HepG2 (cell line): ENCODE data around the gene PPCDC. TPM values are rescaled to one million over a fixed set of nuclear protein-coding genes. Genes with fewer than 3 reads are reported as not detected.

Experiments
- ATAC-seq: fragments of 200-7000 bp; cut with Tn5 transposase; 3 replicates; pipeline ENCODE4 v1.9.1; 2020; ENCODE audit warnings: mild to moderate bottlenecking, moderate library complexity
- BruUV-seq: library from RNA; stranded (reverse); fragments of 400-500 nt; replicated peaks from 2 replicates; lab custom pipeline; 2021; lab: Mats Ljungman, UMichigan
- CTCF ChIA-PET: fragments of 300-600 bp; formaldehyde crosslinking; extraction: SDS; loops from one replicate; lab custom pipeline; 2021; ENCODE audit warnings: low total read pairs, inconsistent platforms, low intra/inter-chr PET ratio; lab: Yijun Ruan, JAX
- POLR2A ChIA-PET: fragments of 350-600 bp; sonication (Branson Sonifier 250); formaldehyde crosslinking; loops from one replicate; lab custom pipeline; 2020; ENCODE audit warnings: antibody characterized with exemption, inconsistent platforms; lab: Yijun Ruan, JAX
- DNase-seq: peaks from one replicate; pipeline ENCODE4 v3.0.0-alpha.2; 2015; ENCODE audit warnings: low spot score
- FAIRE-seq: peaks from 3 replicates; lab custom pipeline; 2011; peaks lifted over from hg19 to GRCh38; lab: Jason Lieb, UNC
- H2AFZ ChIP-seq: one replicate; pipeline ENCODE4 v1.6.1; 2011; ENCODE audit warnings: low read length, inconsistent platforms
- H3K27ac ChIP-seq: fragments of 300-600 bp; 3 replicates; pipeline ENCODE4 v1.8.0; 2011; ENCODE audit warnings: mixed run types, mild to moderate bottlenecking, mixed read lengths, low read length, inconsistent platforms; ENCODE audit not compliant: insufficient read depth; ENCODE audit errors: extremely low read length
- H3K27me3 ChIP-seq, 2 experiments: fragments of 200-600 bp in 1 of 2; 2 replicates in 1 of 2; 3 replicates in 1 of 2; pipeline versions ENCODE4 v1.6.0 to v1.8.0; 2011; ENCODE audit warnings: low read length in 2 of 2, mild to moderate bottlenecking in 2 of 2, moderate library complexity in 2 of 2, inconsistent platforms in 1 of 2; ENCODE audit not compliant: insufficient read depth in 2 of 2, control insufficient read depth in 1 of 2
- H3K36me3 ChIP-seq, 2 experiments: fragments of 200-600 bp in 1 of 2; replicated peaks in 1 of 2; 2 replicates in 1 of 2; 3 replicates in 1 of 2; pipeline versions ENCODE4 v1.5.1 to v1.8.0; 2011; ENCODE audit warnings: low read length in 2 of 2, inconsistent platforms in 1 of 2; ENCODE audit not compliant: insufficient read depth in 2 of 2, control insufficient read depth in 1 of 2
- H3K4me1 ChIP-seq: 2 replicates; pipeline ENCODE4 v1.5.1; 2012; ENCODE audit warnings: low read length, inconsistent platforms; ENCODE audit not compliant: insufficient read depth
- H3K4me2 ChIP-seq: 2 replicates; pipeline ENCODE4 v1.6.0; 2011; ENCODE audit warnings: low read depth, low read length, inconsistent platforms
- H3K4me3 ChIP-seq, 3 experiments: fragments of 200-600 bp in 1 of 3; sonication (generic), shearing (Covaris generic) in 1 of 3; replicated peaks in 1 of 3; 2 replicates each; pipeline ENCODE4 v1.5.1; 2011 to 2016; ENCODE audit warnings: low read length in 3 of 3, inconsistent platforms in 2 of 3, low read depth in 2 of 3, mild to moderate bottlenecking in 2 of 3, control low read depth in 1 of 3, mixed read lengths in 1 of 3; ENCODE audit not compliant: insufficient read depth in 1 of 3
- H3K79me2 ChIP-seq: one replicate; pipeline ENCODE4 v1.6.1; 2011; ENCODE audit warnings: low read length, inconsistent platforms; ENCODE audit not compliant: insufficient read depth
- H3K9ac ChIP-seq: 2 replicates; pipeline ENCODE4 v1.6.0; 2011; ENCODE audit warnings: mild to moderate bottlenecking, low read depth, low read length, inconsistent platforms; ENCODE audit not compliant: insufficient read depth
- H3K9me3 ChIP-seq: 2 replicates; pipeline ENCODE4 v1.5.1; 2012; ENCODE audit warnings: mild to moderate bottlenecking, low read length
- H4K20me1 ChIP-seq: 2 replicates; pipeline ENCODE4 v1.6.0; 2011; ENCODE audit warnings: inconsistent platforms, mild to moderate bottlenecking, low read length, moderate library complexity; ENCODE audit not compliant: insufficient read depth
- CBFB ChIP-seq: sonication (generic); formaldehyde crosslinking; IDR thresholded peaks from 2 replicates; pipeline ENCODE4 v1.4.0; 2020; ENCODE audit warnings: missing genetic modification reagents
- FOSL2 ChIP-seq: sonication (generic); formaldehyde crosslinking; IDR thresholded peaks from 2 replicates; pipeline ENCODE4 v1.4.0; 2020; ENCODE audit warnings: missing genetic modification reagents
- NKX3-1 ChIP-seq: sonication (generic); formaldehyde crosslinking; IDR thresholded peaks from 2 replicates; pipeline ENCODE4 v1.5.0; 2020; ENCODE audit warnings: missing genetic modification reagents
- SETDB1 ChIP-seq: sonication (generic); formaldehyde crosslinking; IDR thresholded peaks from 2 replicates; pipeline ENCODE4 v1.5.1; 2020; ENCODE audit warnings: missing genetic modification reagents, mild to moderate bottlenecking, borderline replicate concordance
- SOX6 ChIP-seq, 2 experiments: fragments of 450-650 bp in 1 of 2; sonication (generic) in 1 of 2; formaldehyde crosslinking in 1 of 2; IDR thresholded peaks; 2 replicates each; pipeline versions ENCODE4 v1.4.0 to v1.6.1; 2017 to 2020; ENCODE audit warnings: antibody characterized with exemption in 1 of 2, mild to moderate bottlenecking in 1 of 2, missing genetic modification reagents in 1 of 2
- U2AF1 ChIP-seq: fragments of 200-400 bp; formaldehyde crosslinking; optimal IDR thresholded peaks from 2 replicates; pipeline ENCODE3; 2017; ENCODE audit warnings: mild to moderate bottlenecking, low read depth, low read length
- ZNF20 ChIP-seq: sonication (generic); formaldehyde crosslinking; IDR thresholded peaks from 2 replicates; pipeline ENCODE4 v1.4.0; 2020; ENCODE audit warnings: mild to moderate bottlenecking, moderate library complexity, missing genetic modification reagents
- ZNF569 ChIP-seq: sonication (generic); formaldehyde crosslinking; IDR thresholded peaks from 2 replicates; pipeline ENCODE4 v1.5.0; 2020; ENCODE audit warnings: mild to moderate bottlenecking, missing genetic modification reagents, moderate library complexity, borderline replicate concordance
- WGBS: methylation state at CpG from one replicate; pipeline ENCODE4 v1.1.6; 2017; ENCODE audit warnings: low lambda C conversion rate; 5-methylcytosine and 5-hydroxymethylcytosine counted together
- in situ Hi-C: cut with HindIII; loops from 2 replicates; pipeline ENCODE4 v1.10.0; 2017; ENCODE audit warnings: low pct_unique_long_range_greater_than_20kb; ENCODE audit not compliant: extremely low pct_ligation_motif_present
- intact Hi-C: fragments of 100-400 bp; cut with micrococcal nuclease; formaldehyde crosslinking; loops from one replicate; pipeline ENCODE4 v1.10.0; 2022; ENCODE audit not compliant: unreplicated experiment
- polyA plus RNA-seq, 8 experiments: library from polyadenylated mRNA; depleted of rRNA in 3 of 8; stranded (reverse) in 7 of 8; unstranded in 1 of 8; fragments of >200 nt; fragmentation: Illumina TruSeq in 4 of 8; extraction: Trizol in 4 of 8; gene quantifications; 2 replicates each; pipeline versions ENCODE4 v1.2.1 to v1.2.3, GENCODE V29; 2011 to 2016; ENCODE audit warnings: low read depth in 4 of 8, missing spikeins in 1 of 8, mixed read lengths in 1 of 8; ENCODE audit not compliant: insufficient read depth in 1 of 8
- total RNA-seq, 5 experiments: library from RNA; depleted of rRNA; stranded (reverse); fragments of >200 nt; fragmentation: Illumina TruSeq; extraction: Trizol; gene quantifications; 2 replicates each; pipeline ENCODE4 v1.2.3, GENCODE V29; 2016; ENCODE audit warnings: low read depth in 1 of 5
- TF ChIP-seq, protein P1 (sequence below): sonication (generic); formaldehyde crosslinking; IDR thresholded peaks from 2 replicates; pipeline ENCODE4 v1.4.0; 2020; ENCODE audit warnings: missing genetic modification reagents, borderline replicate concordance

Gene PPCDC
- total and polyA plus RNA-seq, 2 of the 13 experiments (the other 11 are each of a cell fraction or from before 2014, with no cell fraction given): 12.3 to 12.8 TPM

DNA sequence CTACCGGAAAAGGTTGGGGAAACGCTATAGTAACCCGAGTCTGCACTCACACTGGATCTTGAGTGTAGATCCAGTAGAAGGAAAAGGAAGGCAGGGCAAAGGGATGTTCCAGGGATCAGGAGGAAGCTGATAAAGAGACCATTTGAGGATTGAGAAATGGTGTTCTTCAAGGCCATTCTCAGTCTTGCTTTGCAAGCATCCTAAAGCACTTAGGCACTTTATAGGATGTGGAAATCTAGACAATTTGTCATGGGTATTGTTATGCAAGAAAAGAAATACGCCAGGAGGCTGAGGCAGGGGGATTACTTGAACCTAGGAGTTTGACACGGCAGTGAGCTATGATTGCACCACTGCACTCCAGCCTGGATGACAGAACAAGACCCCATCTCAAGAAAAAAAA is 41.2 kb upstream of the PPCDC start (continued):
- TF ChIP-seq ZNF569 (CRISPR knock-in tag) (no peak), ZNF20 (CRISPR knock-in tag) (no peak), CBFB (CRISPR knock-in tag) (no peak), U2AF1 (no peak), SOX6 (IDR thresholded peaks at IDR 0.05) (no peak), SOX6 (CRISPR knock-in tag; IDR thresholded peaks at IDR 0.05) (no peak), NKX3-1 (no peak)
- TF ChIP-seq, protein P1, sequence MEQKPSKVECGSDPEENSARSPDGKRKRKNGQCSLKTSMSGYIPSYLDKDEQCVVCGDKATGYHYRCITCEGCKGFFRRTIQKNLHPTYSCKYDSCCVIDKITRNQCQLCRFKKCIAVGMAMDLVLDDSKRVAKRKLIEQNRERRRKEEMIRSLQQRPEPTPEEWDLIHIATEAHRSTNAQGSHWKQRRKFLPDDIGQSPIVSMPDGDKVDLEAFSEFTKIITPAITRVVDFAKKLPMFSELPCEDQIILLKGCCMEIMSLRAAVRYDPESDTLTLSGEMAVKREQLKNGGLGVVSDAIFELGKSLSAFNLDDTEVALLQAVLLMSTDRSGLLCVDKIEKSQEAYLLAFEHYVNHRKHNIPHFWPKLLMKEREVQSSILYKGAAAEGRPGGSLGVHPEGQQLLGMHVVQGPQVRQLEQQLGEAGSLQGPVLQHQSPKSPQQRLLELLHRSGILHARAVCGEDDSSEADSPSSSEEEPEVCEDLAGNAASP (CRISPR knock-in tag): no peak

DNA sequence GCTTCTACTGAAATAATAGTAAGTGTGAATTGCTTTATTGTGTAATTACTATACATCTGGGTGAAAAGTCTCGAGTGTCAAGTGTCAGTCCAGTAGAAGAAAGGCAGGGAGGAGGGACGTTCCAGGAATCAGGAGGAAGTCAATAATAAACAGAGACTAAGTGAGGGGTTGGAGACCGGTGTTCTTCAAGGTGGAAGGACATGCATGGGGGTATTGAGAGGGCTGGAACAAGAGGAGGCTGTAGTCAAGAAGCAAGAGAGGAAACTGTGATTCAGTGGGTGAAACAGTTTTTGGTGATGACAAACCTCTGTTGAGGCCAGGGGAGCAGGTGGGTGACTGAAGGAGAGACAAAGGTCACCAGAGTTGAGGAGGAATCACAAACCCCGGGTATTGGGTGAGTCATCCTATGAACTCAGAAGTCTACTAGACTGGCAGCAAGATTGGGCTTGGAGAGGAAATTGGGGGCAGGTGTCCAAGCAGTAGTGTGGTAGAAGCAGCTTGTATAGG is 39.6 kb upstream of the PPCDC start:
- no peak for FAIRE-seq
- intact Hi-C loops: no loop called here

More for the DNA sequence above, 39.6 kb upstream of the PPCDC start:
- 2% methylated on average over 4 of the region's 4 CpGs for WGBS
- in situ Hi-C loops: no loop called here
- Histone ChIP-seq H3K9ac (no peak overlapping the region), H4K20me1 (no peaks in the 10 kb centered on the region), H3K4me2 (no peak overlapping the region), H3K36me3 (no peaks in the 10 kb centered on the region), H3K4me1 (0 out of 2 replicates have a peak, but pooled peaks cover 7% of the 10 kb centered on the region), H3K79me2 (no peaks in the 10 kb centered on the region), H3K4me3 (no peak overlapping the region), H3K9me3 (no peaks in the 10 kb centered on the region), H3K27ac (no peak overlapping the region), H2AFZ (no peak overlapping the region), H3K27me3 (peaks cover under 1 to 27% of the 10 kb centered on the region in 2 experiments; a peak in 4 of 5 replicates)
- POLR2A ChIA-PET: no interaction called here
- DNase-seq (no peak), ATAC-seq (no peak)
- BruUV-seq: no TSS peak
- CTCF ChIA-PET: no interaction called here
- TF ChIP-seq FOSL2: peak; percentile 29; the same call in 1 of the 2 replicates
- no peak for TF ChIP-seq SETDB1
